NCI-H524 (cell line): ENCODE data around the gene ABCC6.
"Not testable (repeated sequence)": the region's sequence is repeated elsewhere in the genome, so short reads cannot be mapped to it uniquely, and the experiment has no call there.

Experiments used
- DNase-seq, 2 experiments: peaks; one replicate each; lab custom pipeline; 2025; lab: John Stamatoyannopoulos, UW

ABCC6 gene

GRCh38 chr16:16112450-16113053 lies 110.7 kb downstream of the ABCC6 start:
- DNase-seq = no peak

- DNase-seq = no peak
Measured at GRCh38 chr16:16111639-16112038, 111.7 kb downstream of the ABCC6 start.

- DNase-seq = no peak
Measured at GRCh38 chr16:16110111-16110490, 113.2 kb downstream of the ABCC6 start.

GRCh38 chr16:16109453-16110110 lies 113.7 kb downstream of the ABCC6 start:
- no peak for DNase-seq

- DNase-seq = no peak
Measured at GRCh38 chr16:16108759-16109158, 114.5 kb downstream of the ABCC6 start.

GRCh38 chr16:16107839-16108238 lies 115.5 kb downstream of the ABCC6 start:
- no peak for DNase-seq

GRCh38 chr16:16106466-16106865 lies 116.8 kb downstream of the ABCC6 start:
- DNase-seq = no peak

- no peak for DNase-seq
Measured at GRCh38 chr16:16105646-16106045, 117.6 kb downstream of the ABCC6 start.

DNA sequence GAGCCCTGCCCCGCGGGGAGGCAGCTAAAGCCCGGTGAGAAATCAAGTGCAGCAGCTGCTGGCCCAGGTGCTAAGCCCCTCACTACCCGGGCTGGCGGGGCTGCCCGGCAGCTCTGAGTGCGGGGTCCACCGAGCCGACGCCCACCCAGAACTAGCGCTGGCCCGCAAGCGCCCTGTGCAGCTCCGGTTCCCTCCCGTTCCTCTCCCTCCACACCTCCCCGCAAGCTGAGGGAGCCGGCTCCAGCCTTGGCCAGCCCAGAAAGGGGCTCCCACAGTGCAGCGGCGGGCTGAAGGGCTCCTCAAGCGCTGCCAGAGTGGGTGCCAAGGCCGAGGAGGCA lies 118.5 kb downstream of the ABCC6 start:
- DNase-seq = not testable (repeated sequence)

- DNase-seq = not testable (repeated sequence)
Measured at GRCh38 chr16:16104132-16104803, 119.0 kb downstream of the ABCC6 start.

DNA sequence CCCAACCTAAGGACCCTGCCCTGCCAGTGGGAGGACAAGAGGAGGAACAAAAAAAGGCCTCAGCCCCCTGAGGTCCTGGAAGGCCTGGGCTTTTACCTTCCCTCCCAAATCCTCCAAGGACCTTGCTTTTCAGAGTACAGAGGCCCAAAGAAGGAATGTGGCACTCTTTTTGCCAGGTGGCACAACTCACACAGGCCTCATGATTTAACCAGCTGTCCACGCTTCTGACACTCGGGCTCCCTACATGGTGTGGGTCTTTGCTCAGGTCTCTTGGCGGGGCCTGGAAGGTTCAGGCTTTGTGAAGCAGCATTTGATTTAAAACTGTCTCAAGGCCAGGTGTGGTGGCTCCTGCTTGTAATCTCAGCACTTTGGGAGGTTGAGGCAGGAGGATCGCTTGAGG lies 120.6 kb downstream of the ABCC6 start:
- DNase-seq = no peak

DNA sequence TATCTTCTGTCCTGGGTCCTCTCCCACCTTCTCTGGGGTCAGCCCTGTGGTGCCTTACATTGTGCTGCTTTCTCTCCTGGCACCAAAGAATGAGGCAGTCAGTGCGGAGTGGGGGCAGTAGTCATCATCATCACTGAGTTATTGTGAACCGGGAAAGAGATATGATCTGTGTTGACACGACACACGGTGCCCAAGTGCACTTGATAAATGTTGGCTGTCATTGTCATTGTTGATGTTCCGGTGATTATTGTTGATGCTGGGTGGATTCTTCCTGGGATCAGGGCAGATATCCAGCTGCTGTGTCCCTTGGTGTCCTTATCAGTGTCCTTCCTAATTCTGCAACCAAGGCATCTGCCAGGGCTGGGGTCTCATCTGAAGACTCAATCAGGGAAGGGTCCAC lies 121.7 kb downstream of the ABCC6 start:
- no peak for DNase-seq

GRCh38 chr16:16100631-16101030 lies 122.7 kb downstream of the ABCC6 start:
- no peak for DNase-seq

DNA sequence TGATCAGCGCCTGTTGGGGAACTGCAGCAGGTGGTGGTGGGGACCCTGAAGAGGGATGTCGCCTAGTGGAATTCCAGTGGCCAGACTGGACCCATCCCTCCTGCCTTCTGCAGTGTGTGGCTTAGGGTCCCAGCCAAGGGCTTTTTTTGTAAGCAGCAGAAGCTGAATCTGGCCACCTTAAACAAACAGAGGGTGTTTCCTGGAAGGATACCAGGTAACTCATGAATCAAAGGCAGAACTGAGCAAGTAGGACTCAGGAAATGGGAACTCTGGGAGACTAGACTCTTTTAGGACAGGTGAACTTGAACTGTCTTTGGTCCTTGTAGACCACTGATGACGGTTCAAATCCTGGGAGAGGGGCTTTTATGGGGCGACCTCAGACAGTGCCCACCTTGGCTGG lies 124.0 kb downstream of the ABCC6 start:
- DNase-seq = no peak
